HepG2 (cell line): ENCODE results near the gene PCNP.

Source experiments
- NBN ChIP-seq: fragments of 450-650 bp; conservative IDR thresholded peaks from 2 replicates; pipeline ENCODE4 v1.6.1; 2017
- PHF8 ChIP-seq: sonication (generic); formaldehyde crosslinking; IDR thresholded peaks from 2 replicates; pipeline ENCODE4 v1.5.0; 2020; ENCODE audit warnings: missing genetic modification reagents
- RFX3 ChIP-seq: IDR thresholded peaks from 2 replicates; pipeline ENCODE4 v1.6.1; 2016; ENCODE audit warnings: missing biosample characterization, missing genetic modification reagents
- SALL1 ChIP-seq: sonication (generic); formaldehyde crosslinking; IDR thresholded peaks from 2 replicates; pipeline ENCODE4 v1.8.0; 2022; ENCODE audit warnings: mild to moderate bottlenecking, missing genetic modification reagents
- SRSF9 ChIP-seq: fragments of 200-400 bp; formaldehyde crosslinking; IDR thresholded peaks from 2 replicates; pipeline ENCODE4 v1.6.1; 2018; ENCODE audit warnings: borderline replicate concordance, mild to moderate bottlenecking, low read depth, low read length; ENCODE audit not compliant: insufficient read depth, poor library complexity, severe bottlenecking

GRCh38 chr3:101638261-101638745, 64.3 kb downstream of the PCNP start:
- TF ChIP-seq PHF8 (no peak), SALL1 (CRISPR knock-in tag) (no peak; the same call in 1 of the 2 replicates), NBN (no peak), RFX3 (CRISPR knock-in tag) (no peak), SRSF9 (no peak)
